Coronary artery (tissue), 2 donors: ENCODE results near the gene SEMA3C.

Source experiments
- DNase-seq: peaks from one replicate; pipeline ENCODE4 v3.0.0-alpha.2; 2017; ENCODE audit warnings: low spot score
- H3K27ac ChIP-seq, 2 donors: fragments of 200-600 bp; sonication (generic); one replicate each; pipeline ENCODE4 v1.5.1; 2016 to 2019
- H3K4me3 ChIP-seq: fragments of 200-600 bp; sonication (generic); 2 replicates; pipeline ENCODE4 v1.5.1; 2016; ENCODE audit warnings: mild to moderate bottlenecking, moderate library complexity
- CTCF ChIP-seq: fragments of 200-600 bp; sonication (generic); IDR thresholded peaks from one replicate; pipeline ENCODE4 v1.5.1; 2019; ENCODE audit warnings: antibody characterized with exemption

SEMA3C gene

GRCh38 chr7:80856769-80857168 lies 62.1 kb downstream of the SEMA3C start:
- TF ChIP-seq CTCF: no peak
- Histone ChIP-seq H3K27ac (no peak overlapping the region), H3K4me3 (no peak overlapping the region)
- no peak for DNase-seq

GRCh38 chr7:80851896-80852476 lies 66.9 kb downstream of the SEMA3C start:
- no peak for TF ChIP-seq CTCF
- DNase-seq: no peak
- no peak overlapping the region for H3K27ac ChIP-seq

GRCh38 chr7:80848841-80849240 lies 70.0 kb downstream of the SEMA3C start:
- H3K27ac ChIP-seq: no peak overlapping the region
- no peak overlapping the region for H3K4me3 ChIP-seq
- DNase-seq: no peak
- no peak for TF ChIP-seq CTCF

More at GRCh38 chr7:80851896-80852476, 66.9 kb downstream of the SEMA3C start:
- no peak overlapping the region for H3K4me3 ChIP-seq

GRCh38 chr7:80847895-80848294 lies 71.0 kb downstream of the SEMA3C start:
- Histone ChIP-seq H3K4me3 (no peak overlapping the region), H3K27ac (no peak overlapping the region)
- DNase-seq: no peak
- TF ChIP-seq CTCF: no peak

GRCh38 chr7:80847027-80847426 lies 71.8 kb downstream of the SEMA3C start:
- DNase-seq: no peak
- Histone ChIP-seq H3K27ac (no peak overlapping the region), H3K4me3 (no peak overlapping the region)
- TF ChIP-seq CTCF: no peak

- H3K27ac ChIP-seq: no peak overlapping the region
- no peak for DNase-seq
- no peak overlapping the region for H3K4me3 ChIP-seq
- no peak for TF ChIP-seq CTCF
Measured at GRCh38 chr7:80844916-80845315, 73.9 kb downstream of the SEMA3C start.

GRCh38 chr7:80843018-80843677 lies 75.7 kb downstream of the SEMA3C start:
- DNase-seq: no peak
- Histone ChIP-seq H3K4me3 (no peak overlapping the region), H3K27ac (no peak overlapping the region)
- TF ChIP-seq CTCF: no peak
